Upper lobe of left lung (tissue), 6 donors: ENCODE measurements around the gene BPIFB4. TPM values are rescaled to one million over a fixed set of nuclear protein-coding genes. Genes with fewer than 3 reads are reported as not detected.

Experiments
- total RNA-seq, 6 donors: library from RNA; depleted of rRNA in 4 of 6; stranded (reverse); fragments of >200 nt in 4 of 6; gene quantifications; one replicate each; pipeline versions ENCODE4 v1.1.0 to v1.2.1, GENCODE V29; 2016 to 2021
- donor health status: DM: no; HTN: no; CAD: no; lungs with moderate emphysema.
- donor health status: DM: no; HTN: yes; CAD: no; lungs with severe emphysema.

The BPIFB4 gene
- total RNA-seq, 6 donors from 2014 or later, result not detected

Other genes with a start within 250 kb of the BPIFB4 start
- 1 to 10 TPM in 3 of 6 donors, under 1 TPM in 3; 0.10 to 3.3 (median 0.67) TPM for gene EFCAB8, start 220.7 kb upstream of the BPIFB4 start, total RNA-seq
- not detected for gene SUN5, start 75.2 kb upstream of the BPIFB4 start, total RNA-seq
- gene BPIFB2, start 71.9 kb upstream of the BPIFB4 start, total RNA-seq, result 1 to 10 TPM in 1 of 6 donors, under 1 TPM in 2, not detected in 3; 0.23 to 3.1 (median 0.27) TPM
- not detected for gene BPIFB6, start 48.0 kb upstream of the BPIFB4 start, total RNA-seq
- not detected for gene BPIFB3, start 25.7 kb upstream of the BPIFB4 start, total RNA-seq
- gene BPIFA2, start 88.5 kb downstream of the BPIFB4 start, total RNA-seq, result not detected
- not detected for gene BPIFA3, start 137.7 kb downstream of the BPIFB4 start, total RNA-seq
- 10 to 100 TPM in 2 of 6 donors, 1 to 10 TPM in 2, under 1 TPM in 2; 0.26 to 61.8 (median 2.6) TPM for gene BPIFA1, start 156.4 kb downstream of the BPIFB4 start, total RNA-seq
- 100 to 1,000 TPM in 2 of 6 donors, 10 to 100 TPM in 3, 1 to 10 TPM in 1; 4.8 to 323 (median 35.3) TPM for gene BPIFB1, start 203.6 kb downstream of the BPIFB4 start, total RNA-seq